CD14-positive monocyte (primary cell): Measurements from ENCODE around the gene AP2B1. TPM values are rescaled to one million over a fixed set of nuclear protein-coding genes. Genes with fewer than 3 reads are reported as not detected.

Experiments used
- DNase-seq, 3 donors: peaks; one replicate each; pipeline ENCODE4 v3.0.0-alpha.2; 2011 to 2022
- H2AFZ ChIP-seq: 2 replicates; pipeline ENCODE4 v1.6.0; 2012; ENCODE audit warnings: mild to moderate bottlenecking, low read depth, low read length, inconsistent platforms; ENCODE audit not compliant: insufficient read depth, poor library complexity, severe bottlenecking
- H3K27ac ChIP-seq, 2 donors: 1 replicate in 1 of 2; 2 replicates in 1 of 2; pipeline ENCODE4 v1.5.1; 2012 to 2013; ENCODE audit warnings: low read length in 2 of 2, control low read depth in 1 of 2, inconsistent platforms in 1 of 2, low read depth in 1 of 2, mild to moderate bottlenecking in 1 of 2
- H3K27me3 ChIP-seq, 2 donors: one replicate each; pipeline versions ENCODE4 v1.6.0 to v1.6.1; 2011 to 2013; ENCODE audit warnings: low read length in 2 of 2; ENCODE audit not compliant: control insufficient read depth in 2 of 2, insufficient read depth in 2 of 2
- H3K36me3 ChIP-seq, 2 donors: replicated peaks in 1 of 2; 1 replicate in 1 of 2; 2 replicates in 1 of 2; pipeline versions ENCODE4 v1.5.1 to v1.6.1; 2012 to 2013; ENCODE audit warnings: low read length in 2 of 2, control low read depth in 1 of 2, inconsistent platforms in 1 of 2, mild to moderate bottlenecking in 1 of 2; ENCODE audit not compliant: insufficient read depth in 2 of 2, control insufficient read depth in 1 of 2
- H3K4me1 ChIP-seq, 2 donors: 1 replicate in 1 of 2; 2 replicates in 1 of 2; pipeline versions ENCODE4 v1.5.1 to v1.6.1; 2012 to 2013; ENCODE audit warnings: low read length in 2 of 2, control low read depth in 1 of 2, inconsistent platforms in 1 of 2, mild to moderate bottlenecking in 1 of 2, moderate library complexity in 1 of 2; ENCODE audit not compliant: insufficient read depth in 2 of 2, control insufficient read depth in 1 of 2
- H3K4me2 ChIP-seq: replicated peaks from 2 replicates; pipeline ENCODE3; 2012; ENCODE audit warnings: low read length, moderate library complexity, mild to moderate bottlenecking; ENCODE audit not compliant: poor library complexity, severe bottlenecking; ENCODE audit errors: extremely low read depth
- H3K4me3 ChIP-seq, 3 experiments: fragments of 200-600 bp in 1 of 3; sonication (generic) in 1 of 3; replicated peaks in 1 of 3; 1 replicate in 2 of 3; 2 replicates in 1 of 3; pipeline ENCODE4 v1.5.1; 2011 to 2013; ENCODE audit warnings: low read length in 3 of 3, mild to moderate bottlenecking in 3 of 3, control low read depth in 2 of 3, low read depth in 2 of 3, inconsistent platforms in 1 of 3, moderate library complexity in 1 of 3
- H3K79me2 ChIP-seq: 2 replicates; pipeline ENCODE4 v1.6.0; 2012; ENCODE audit warnings: mild to moderate bottlenecking, control low read depth, inconsistent platforms, low read length, moderate library complexity; ENCODE audit not compliant: insufficient read depth
- H3K9ac ChIP-seq: 2 replicates; pipeline ENCODE4 v1.6.0; 2017; ENCODE audit warnings: low read length, mild to moderate bottlenecking; ENCODE audit not compliant: insufficient read depth, poor library complexity, severe bottlenecking
- H3K9me3 ChIP-seq, 2 donors: replicated peaks in 1 of 2; 1 replicate in 1 of 2; 2 replicates in 1 of 2; pipeline versions ENCODE4 v1.5.1 to v1.6.1; 2012 to 2013; ENCODE audit warnings: low read length in 2 of 2, control low read depth in 1 of 2; ENCODE audit not compliant: control insufficient read depth in 1 of 2, insufficient read depth in 1 of 2
- H4K20me1 ChIP-seq: 2 replicates; pipeline ENCODE4 v1.6.0; 2012; ENCODE audit warnings: mild to moderate bottlenecking, low read length, control low read depth, moderate library complexity; ENCODE audit not compliant: insufficient read depth
- H3K27ac Mint-ChIP-seq, 7 donors: one replicate each; pipeline ENCODE4 v1.8.0; 2020; ENCODE audit warnings: mild to moderate bottlenecking in 7 of 7, mixed read lengths in 7 of 7, moderate library complexity in 6 of 7, inconsistent platforms in 2 of 7
- H3K27me3 Mint-ChIP-seq, 3 donors: one replicate each; pipeline ENCODE4 v1.8.0; 2021 to 2022; ENCODE audit warnings: low read depth in 3 of 3, mild to moderate bottlenecking in 3 of 3, mixed read lengths in 3 of 3, moderate library complexity in 3 of 3, inconsistent platforms in 1 of 3
- H3K36me3 Mint-ChIP-seq, 2 donors: one replicate each; pipeline ENCODE4 v1.8.0; 2020; ENCODE audit warnings: mixed read lengths in 2 of 2, inconsistent platforms in 1 of 2, mild to moderate bottlenecking in 1 of 2
- H3K4me1 Mint-ChIP-seq: one replicate; pipeline ENCODE4 v1.8.0; 2020; ENCODE audit warnings: mild to moderate bottlenecking, mixed read lengths
- H3K4me3 Mint-ChIP-seq, 2 donors: one replicate each; pipeline ENCODE4 v1.8.0; 2020; ENCODE audit warnings: mild to moderate bottlenecking in 2 of 2, mixed read lengths in 2 of 2, moderate library complexity in 1 of 2
- H3K9me3 Mint-ChIP-seq, 7 donors: one replicate each; pipeline ENCODE4 v1.8.0; 2020 to 2022; ENCODE audit warnings: mixed read lengths in 7 of 7, mild to moderate bottlenecking in 6 of 7, moderate library complexity in 6 of 7, inconsistent platforms in 2 of 7
- WGBS: methylation state at CpG from one replicate; pipeline ENCODE4 v1.1.5; 2013; ENCODE audit warnings: missing lambda C conversion rate; ENCODE audit not compliant: insufficient coverage; 5-methylcytosine and 5-hydroxymethylcytosine counted together
- intact Hi-C, 2 donors: fragments of 100-400 bp; cut with micrococcal nuclease; formaldehyde crosslinking; loops; one replicate each; pipeline versions ENCODE4 v1.15.0 to v1.15.1; 2023
- polyA plus RNA-seq, 3 donors: library from polyadenylated mRNA; depleted of rRNA in 1 of 3; unstranded in 2 of 3; stranded (reverse) in 1 of 3; fragments of 300-500 nt in 2 of 3; fragments of >200 nt in 1 of 3; fragmentation: Illumina TruSeq in 2 of 3; gene quantifications; 1 replicate in 2 of 3; 2 replicates in 1 of 3; pipeline ENCODE4 v1.2.3, GENCODE V29; 2012 to 2021
- TF ChIP-seq, protein P1 (sequence below): fragments of 200-600 bp; IDR thresholded peaks from one replicate; pipeline ENCODE4 v1.8.0; 2022; ENCODE audit warnings: antibody characterized with exemption, mild to moderate bottlenecking

AP2B1 gene
- polyA plus RNA-seq, 3 donors = 28.7 to 44.2 (median 29.4) TPM

- intact Hi-C loops = no loop called here
- no peak overlapping the region for H3K27ac Mint-ChIP-seq
These were observed 78.9 kb downstream of the AP2B1 start for GRCh38 chr17:35666070-35666469.

DNA sequence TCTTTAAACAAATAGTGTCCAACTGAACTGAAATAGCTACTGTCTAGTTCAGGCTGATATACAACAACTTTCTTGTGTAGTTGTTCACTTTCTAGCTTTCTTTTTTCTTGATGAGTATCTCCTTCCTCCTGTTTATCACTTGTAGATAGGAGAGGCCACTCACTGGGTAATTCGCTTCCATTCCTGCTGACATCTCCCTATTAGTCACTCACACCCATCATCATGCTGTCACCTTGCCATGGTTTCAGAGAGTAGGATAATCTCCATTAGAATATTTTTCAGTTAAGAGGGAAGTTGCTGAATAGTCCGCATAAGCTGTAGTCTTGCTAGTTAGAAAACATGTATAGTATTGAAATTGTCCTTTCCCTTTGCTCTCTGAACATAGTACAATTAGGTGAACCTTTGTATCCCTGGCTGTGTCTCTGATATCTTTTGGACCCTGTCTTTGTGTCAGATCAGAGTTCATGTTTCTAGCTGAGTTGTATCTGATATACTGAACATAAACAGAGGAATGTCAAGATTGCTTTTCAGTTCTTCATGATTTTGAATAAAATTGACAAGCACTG lies 79.9 kb downstream of the AP2B1 start:
- H3K4me2 ChIP-seq = no peak overlapping the region
- H3K27me3 Mint-ChIP-seq = no peaks in the 10 kb centered on the region
- no peaks in the 10 kb centered on the region for H3K4me1 ChIP-seq
- H3K36me3 ChIP-seq = peaks cover 59 to 91% of the 10 kb centered on the region in 2 donors
- H3K4me3 Mint-ChIP-seq = no peak overlapping the region
- no peaks in the 10 kb centered on the region for H3K4me1 Mint-ChIP-seq
- H3K4me3 ChIP-seq = no peak overlapping the region
- H3K79me2 ChIP-seq = no peaks in the 10 kb centered on the region
- no peak overlapping the region for H2AFZ ChIP-seq
- H3K27me3 ChIP-seq = no peaks in the 10 kb centered on the region
- no peaks in the 10 kb centered on the region for H3K9me3 Mint-ChIP-seq
- peaks cover 69 to 86% of the 10 kb centered on the region in 2 donors for H3K36me3 Mint-ChIP-seq
- no peak overlapping the region for H3K27ac ChIP-seq
- no peak overlapping the region for H3K27ac Mint-ChIP-seq
- intact Hi-C loops = no loop called here
- no peak overlapping the region for H3K9ac ChIP-seq
- DNase-seq = no peak
- H3K9me3 ChIP-seq = no peaks in the 10 kb centered on the region
- no peaks in the 10 kb centered on the region for H4K20me1 ChIP-seq
- TF ChIP-seq, protein P1, sequence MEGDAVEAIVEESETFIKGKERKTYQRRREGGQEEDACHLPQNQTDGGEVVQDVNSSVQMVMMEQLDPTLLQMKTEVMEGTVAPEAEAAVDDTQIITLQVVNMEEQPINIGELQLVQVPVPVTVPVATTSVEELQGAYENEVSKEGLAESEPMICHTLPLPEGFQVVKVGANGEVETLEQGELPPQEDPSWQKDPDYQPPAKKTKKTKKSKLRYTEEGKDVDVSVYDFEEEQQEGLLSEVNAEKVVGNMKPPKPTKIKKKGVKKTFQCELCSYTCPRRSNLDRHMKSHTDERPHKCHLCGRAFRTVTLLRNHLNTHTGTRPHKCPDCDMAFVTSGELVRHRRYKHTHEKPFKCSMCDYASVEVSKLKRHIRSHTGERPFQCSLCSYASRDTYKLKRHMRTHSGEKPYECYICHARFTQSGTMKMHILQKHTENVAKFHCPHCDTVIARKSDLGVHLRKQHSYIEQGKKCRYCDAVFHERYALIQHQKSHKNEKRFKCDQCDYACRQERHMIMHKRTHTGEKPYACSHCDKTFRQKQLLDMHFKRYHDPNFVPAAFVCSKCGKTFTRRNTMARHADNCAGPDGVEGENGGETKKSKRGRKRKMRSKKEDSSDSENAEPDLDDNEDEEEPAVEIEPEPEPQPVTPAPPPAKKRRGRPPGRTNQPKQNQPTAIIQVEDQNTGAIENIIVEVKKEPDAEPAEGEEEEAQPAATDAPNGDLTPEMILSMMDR = no peak
- WGBS = no CpG with 5 or more reads among the region's 2 CpGs

More at GRCh38 chr17:35666070-35666469, 78.9 kb downstream of the AP2B1 start:
- Histone ChIP-seq H2AFZ (no peak overlapping the region), H3K4me3 (no peak overlapping the region), H3K27ac (no peak overlapping the region), H3K4me1 (no peaks in the 10 kb centered on the region), H3K36me3 (peaks cover 53 to 91% of the 10 kb centered on the region in 2 donors), H3K27me3 (no peaks in the 10 kb centered on the region), H3K9ac (no peak overlapping the region), H3K79me2 (no peaks in the 10 kb centered on the region), H4K20me1 (no peaks in the 10 kb centered on the region), H3K9me3 (no peaks in the 10 kb centered on the region), H3K4me2 (no peak overlapping the region)
- no CpG with 5 or more reads among the region's 2 CpGs for WGBS
- Mint-ChIP-seq H3K9me3 (no peaks in the 10 kb centered on the region), H3K36me3 (peaks cover 66 to 84% of the 10 kb centered on the region in 2 donors), H3K4me3 (no peak overlapping the region), H3K4me1 (no peaks in the 10 kb centered on the region), H3K27me3 (no peaks in the 10 kb centered on the region)
- DNase-seq = no peak
- TF ChIP-seq, protein P1 = no peak
